Lower leg skin (tissue), 3 donors: ENCODE results near the gene VPS13D.

Source experiments
- CTCF ChIP-seq, 3 donors: fragments of 450-650 bp; IDR thresholded peaks; one replicate each; pipeline ENCODE4 v1.5.1; 2016; ENCODE audit warnings: antibody characterized with exemption in 3 of 3, mild to moderate bottlenecking in 3 of 3, moderate library complexity in 2 of 3
- POLR2A ChIP-seq, 2 donors: fragments of 450-650 bp; IDR thresholded peaks; one replicate each; pipeline ENCODE4 v1.6.1; 2016 to 2017; ENCODE audit warnings: antibody characterized with exemption in 2 of 2, mild to moderate bottlenecking in 1 of 2, moderate library complexity in 1 of 2

DNA sequence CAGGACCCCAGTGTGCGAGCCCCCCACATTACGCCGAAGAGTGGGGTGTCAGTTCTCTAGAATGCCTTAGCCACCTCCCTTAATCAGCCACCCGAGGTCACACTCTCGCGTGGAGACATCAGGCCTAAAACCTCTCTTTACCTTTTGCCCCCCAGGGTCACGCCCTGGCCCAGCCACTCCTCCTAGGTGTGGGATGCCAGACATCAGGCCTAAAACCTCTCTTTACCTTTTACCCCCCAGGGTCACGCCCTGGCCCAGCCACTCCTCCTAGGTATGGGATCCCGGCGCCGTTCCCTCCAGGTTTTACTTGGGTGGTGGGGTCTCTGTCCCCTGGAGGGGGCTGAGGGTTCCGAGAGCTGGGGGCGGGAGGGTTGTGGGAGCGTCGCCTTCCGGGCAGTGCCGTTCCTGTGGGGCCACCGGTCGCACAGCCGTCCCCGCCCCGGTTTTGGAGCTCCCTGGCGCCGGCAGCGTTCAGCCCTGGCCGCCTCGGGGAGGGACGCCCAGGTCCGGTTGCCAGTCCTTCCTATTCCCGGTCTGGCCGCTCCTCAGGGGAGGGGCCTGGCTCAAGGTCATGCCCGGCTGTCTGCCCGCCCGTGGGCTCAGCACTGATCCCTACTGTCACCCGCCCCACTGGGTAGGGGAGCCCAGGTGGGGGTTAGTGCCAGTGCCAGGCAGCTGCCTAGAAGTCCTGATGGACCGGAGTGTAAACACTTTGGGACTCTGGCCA lies 882 bp downstream of the VPS13D start:
- TF ChIP-seq POLR2A (IDR thresholded peaks at IDR 0.05) (no peak), CTCF (IDR thresholded peaks at IDR 0.05) (no peak)
